SIG-M5 treated with dmso at 0.1 percent for 504 hours (cell line): ENCODE measurements around the gene PARVA.

ENCODE experiments used
- DNase-seq: peaks from one replicate; lab custom pipeline; 2025; ENCODE audit not compliant: unreplicated experiment; lab: John Stamatoyannopoulos, UW

Gene PARVA

DNA sequence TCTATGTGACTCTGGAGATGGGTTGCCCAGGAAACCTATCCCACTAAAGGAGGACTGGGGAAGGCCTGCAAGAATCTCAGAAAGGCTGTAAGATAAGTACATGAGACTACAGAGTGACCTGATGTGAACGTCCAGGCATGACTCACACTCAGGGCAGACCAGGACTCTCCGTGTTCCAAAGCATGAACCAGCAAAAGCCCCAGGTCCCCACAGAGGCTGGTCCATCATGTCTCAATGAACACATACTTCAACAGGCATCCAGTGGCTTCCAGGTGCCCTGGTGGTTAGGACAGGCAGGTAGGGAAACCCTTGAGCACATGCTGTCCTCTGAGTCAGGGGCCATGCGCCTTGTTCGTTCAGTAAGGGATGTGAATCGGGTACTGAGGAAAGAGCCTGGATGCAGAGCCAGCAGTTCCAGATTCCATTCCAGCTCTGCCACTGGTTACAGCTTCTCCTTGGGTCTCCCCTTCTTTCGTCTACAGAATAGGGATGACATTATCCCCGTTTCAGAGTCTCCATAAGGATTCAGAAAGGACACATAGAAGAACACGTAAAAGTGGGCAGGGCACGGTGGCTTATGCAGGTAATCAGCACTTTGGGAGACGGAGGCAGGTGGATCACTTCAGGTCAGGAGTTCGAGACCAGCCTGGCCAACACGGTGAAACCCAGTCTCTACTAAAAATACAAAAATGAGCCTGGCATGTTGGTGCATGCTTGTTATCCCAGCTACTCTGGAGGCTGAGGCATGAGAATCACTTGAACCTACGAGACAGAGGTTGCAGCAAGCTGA lies 167.8 kb downstream of the PARVA start:
- no peak for DNase-seq

DNA sequence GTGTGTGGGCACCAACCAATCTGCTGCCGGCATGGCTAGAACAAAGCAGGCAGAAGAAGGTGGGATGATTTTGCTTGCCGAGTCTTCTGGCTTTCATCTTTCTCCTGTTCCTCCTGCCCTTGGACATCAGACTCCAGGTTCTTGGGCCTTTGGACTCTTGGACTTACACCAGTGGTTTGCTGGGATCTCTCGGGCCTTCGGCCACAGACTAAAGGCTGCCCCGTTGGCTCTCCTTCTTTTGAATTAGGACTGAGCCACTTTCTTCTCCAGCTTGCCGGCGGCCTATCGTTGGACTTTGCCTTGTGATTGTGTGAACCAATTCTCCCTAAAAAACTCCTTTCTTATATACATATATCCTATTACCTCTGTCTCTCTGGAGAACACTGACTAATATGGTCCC lies 168.8 kb downstream of the PARVA start:
- DNase-seq = no peak

DNA sequence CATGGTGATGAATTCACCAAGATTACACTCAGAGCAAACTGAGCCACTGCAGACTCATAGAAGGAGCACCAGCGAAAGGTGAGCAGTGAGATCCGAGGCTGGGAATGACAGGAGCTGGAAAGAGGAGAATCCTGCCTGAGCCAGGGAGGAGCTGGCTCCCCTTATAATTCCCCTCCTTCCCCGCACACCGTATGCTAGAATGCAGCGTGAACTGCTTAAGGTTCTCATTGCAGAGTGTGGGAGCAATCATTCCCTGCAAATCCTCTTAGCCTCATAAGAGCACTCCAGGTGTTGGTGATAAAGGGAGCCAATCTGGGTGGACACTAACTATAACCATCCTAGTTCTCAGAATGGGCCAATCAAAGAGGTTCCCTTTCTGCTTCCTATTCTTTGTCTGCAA lies 169.3 kb downstream of the PARVA start:
- DNase-seq = no peak

DNA sequence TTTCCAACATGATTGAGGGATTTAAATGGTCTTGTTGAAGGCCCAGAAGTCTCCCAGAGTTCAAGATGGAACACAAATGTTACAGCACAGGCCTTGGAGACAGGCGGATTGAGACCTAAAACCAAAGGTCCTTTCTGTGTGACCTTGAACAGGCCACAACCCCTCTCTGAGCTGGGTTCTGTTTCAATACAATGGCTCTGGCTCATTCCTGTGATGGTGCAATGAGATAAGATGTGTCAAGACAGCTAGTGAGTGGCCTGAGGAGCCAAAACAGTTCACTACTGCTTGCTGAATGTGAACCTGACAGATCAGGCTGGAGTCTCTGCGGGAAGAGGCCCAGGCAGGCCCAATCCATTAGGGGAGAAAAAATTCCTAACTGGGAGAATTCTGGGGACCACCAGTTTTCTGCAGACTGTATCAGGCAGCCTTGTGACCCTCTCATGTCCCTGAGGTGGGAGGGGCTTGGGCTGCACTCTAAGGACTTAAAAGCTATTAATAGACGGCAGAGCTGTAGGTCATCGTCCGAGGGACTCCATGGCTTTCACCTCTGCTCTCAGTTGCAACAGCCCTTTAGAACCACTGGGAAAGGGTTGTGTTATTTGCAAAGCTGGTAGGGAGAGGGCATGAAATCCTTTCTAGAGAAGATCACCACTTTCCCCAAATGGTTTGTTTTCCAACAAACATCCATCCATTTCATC lies 170.7 kb downstream of the PARVA start:
- no peak for DNase-seq

DNA sequence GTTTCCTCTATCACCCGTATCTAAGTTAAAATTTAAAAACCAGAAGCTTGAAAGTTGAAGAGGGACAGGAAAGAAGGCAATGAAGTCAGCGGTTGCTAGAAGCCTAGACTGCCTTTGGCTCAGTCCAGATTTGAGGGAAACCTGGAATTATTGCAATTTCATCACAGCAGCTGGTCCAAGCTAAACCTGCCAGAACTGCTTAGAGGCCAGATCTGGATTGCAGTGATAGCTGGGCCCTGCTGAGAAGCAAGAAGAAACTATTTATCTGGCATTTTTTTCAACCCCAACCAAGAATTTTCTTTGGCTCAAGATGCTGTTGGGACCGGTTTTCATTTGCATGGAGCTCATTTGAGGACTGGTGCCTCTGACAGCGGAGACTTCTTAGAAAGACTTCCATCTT lies 175.3 kb downstream of the PARVA start:
- DNase-seq = no peak

DNA sequence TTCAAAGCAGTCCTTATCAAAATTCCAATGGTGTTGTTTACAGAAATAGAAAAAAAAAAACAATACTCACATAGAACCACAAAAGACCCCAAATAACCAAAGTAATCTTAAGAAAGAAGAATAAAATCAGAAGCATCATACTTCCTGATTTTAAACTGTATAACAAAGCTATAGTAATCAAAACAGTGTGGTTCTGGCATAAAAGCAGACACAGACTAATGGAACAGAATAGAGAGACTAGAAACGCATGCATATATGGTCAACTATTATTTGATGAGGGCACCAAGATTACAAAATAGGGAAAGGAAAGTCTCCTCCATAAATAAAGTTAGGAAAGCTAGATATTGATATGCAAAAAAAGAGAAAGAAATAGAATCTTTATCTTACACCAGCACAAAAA lies 176.8 kb downstream of the PARVA start:
- no peak for DNase-seq

DNA sequence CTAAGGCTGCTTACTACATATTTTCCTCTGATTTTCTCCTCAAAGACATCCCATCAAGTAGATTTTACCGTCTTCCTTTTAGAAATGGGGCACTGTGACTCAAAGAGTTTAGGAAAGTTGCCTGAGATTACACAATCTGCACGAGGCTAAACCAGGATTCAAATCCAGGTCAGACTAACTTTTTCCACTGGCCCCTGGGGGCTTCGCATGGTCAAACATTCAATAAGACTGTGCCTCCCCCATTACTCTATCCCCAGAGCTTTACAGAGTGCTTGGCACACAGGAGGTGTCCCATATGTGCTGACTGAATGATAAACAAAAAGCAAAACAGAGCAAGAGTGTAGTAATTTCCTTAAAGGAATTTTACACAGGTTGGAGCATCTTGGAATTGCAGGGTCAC lies 178.8 kb downstream of the PARVA start:
- DNase-seq = no peak

DNA sequence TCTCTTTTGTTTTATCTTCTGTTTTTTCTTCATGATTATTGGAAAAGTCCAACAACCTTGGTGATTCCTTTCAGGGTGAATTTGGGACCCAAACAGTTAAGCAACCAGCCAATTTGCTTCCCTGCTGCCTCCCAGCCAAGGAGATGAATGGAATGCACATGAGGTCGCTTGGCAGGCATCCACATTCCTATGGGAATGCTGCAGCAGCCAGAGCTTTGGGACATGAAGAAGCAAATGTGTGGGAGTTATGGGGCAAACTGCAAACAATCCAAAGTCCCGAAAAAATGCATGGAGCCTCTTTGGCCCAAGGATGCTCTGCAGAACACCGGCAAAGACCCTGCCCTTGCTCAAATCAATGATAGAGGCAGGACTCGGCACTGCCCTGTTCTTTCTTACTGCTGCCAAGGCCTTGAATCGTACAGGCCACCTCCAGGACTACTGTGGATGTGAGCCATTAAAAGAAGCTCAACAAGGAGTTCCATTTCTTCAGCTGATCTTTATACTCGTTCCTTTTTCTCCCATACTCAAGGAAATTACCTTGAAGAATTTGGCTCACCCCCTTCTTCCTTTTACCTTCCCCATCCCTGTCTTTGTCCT lies 179.5 kb downstream of the PARVA start:
- DNase-seq = no peak

DNA sequence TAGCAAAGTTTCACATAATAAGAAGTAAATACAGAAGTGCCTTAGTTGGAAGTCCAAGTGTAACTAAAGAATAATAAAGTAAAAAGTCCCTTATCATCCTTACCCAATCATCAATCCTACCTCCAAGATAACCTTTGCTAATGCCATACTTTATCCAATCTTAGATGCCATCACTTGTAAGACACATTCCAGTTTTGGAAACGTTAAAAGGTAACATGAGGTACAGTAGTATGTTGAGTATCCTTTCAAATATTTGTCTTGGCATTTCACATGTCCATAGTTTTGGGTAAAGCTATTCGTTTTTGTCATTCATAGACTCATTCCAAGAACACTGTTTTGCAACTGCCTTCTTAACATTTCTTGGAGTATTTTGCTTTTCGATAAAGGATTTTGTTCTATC lies 181.6 kb downstream of the PARVA start:
- DNase-seq = no peak

DNA sequence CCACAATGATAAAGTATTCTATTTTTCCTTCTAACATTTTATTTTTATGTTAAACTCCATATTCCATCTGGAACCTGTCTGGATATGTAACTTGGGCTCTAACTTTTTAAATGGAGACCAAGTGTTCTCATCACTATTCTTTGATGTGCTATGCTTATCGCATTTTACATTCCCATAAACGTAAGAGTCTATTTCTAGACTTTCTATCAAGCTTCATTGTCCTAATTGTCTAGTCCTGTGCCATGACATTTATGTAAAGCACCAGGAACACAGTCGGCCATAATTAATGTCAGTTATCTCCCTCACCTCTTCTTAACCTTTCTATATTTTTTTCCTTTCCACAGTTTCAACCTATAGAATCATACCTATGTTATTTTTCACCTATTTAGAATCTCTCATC lies 183.0 kb downstream of the PARVA start:
- DNase-seq = no peak

DNA sequence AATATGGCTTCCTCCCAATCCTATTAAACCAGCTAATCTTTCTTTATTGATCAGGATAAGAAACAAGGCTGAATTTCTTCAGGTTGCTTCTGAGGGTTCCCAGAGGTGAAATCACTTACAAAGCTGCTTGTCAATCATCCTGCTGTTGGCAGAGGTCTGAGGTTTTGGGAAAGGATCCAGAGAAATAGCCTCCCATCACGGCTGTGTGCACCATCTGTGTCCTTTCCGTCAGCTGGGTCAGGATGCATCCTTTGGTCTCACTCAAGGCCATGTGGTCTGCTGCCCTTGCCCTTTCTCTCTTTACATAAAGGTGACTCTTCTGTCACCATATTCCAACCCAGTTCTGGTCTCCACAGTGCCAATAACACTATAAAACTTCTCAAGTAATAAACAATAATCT lies 183.5 kb downstream of the PARVA start:
- DNase-seq = no peak

DNA sequence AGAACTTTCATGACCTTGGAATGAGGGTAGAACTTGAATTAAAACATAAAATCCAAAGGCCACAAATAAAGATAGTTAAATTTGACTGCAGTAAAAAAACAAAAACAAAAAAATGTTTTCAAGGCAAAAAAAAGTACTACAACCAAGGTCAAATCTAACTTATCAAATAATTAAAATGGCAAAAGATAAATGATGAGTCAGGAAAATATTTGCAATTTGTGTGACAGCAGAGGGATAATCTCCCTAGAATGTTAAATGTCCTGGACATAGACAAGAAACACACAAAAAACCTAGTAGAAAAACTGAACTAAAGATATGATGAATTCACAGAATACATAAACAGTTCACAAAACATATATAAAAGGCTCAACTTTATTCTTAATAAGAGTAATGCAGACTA lies 186.6 kb downstream of the PARVA start:
- no peak for DNase-seq

DNA sequence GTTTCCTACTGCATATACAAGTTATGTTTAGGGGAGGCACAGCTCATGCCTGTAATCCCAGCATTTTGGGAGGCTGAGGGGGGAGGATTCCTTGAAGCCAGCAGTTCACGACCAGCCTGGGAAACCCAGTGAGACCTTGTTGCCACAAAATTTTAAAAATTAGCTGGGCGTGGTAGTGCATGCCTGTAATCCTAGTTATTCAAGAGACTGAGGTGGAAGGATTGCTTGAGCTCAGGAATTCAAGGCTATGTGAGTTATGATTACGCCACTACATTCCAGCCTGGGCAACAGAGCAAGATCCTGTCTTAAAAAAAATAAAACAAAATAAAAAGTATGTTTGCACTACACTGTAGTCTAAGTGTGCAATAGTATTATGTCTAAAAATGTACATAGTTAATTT lies 188.0 kb downstream of the PARVA start:
- no peak for DNase-seq

DNA sequence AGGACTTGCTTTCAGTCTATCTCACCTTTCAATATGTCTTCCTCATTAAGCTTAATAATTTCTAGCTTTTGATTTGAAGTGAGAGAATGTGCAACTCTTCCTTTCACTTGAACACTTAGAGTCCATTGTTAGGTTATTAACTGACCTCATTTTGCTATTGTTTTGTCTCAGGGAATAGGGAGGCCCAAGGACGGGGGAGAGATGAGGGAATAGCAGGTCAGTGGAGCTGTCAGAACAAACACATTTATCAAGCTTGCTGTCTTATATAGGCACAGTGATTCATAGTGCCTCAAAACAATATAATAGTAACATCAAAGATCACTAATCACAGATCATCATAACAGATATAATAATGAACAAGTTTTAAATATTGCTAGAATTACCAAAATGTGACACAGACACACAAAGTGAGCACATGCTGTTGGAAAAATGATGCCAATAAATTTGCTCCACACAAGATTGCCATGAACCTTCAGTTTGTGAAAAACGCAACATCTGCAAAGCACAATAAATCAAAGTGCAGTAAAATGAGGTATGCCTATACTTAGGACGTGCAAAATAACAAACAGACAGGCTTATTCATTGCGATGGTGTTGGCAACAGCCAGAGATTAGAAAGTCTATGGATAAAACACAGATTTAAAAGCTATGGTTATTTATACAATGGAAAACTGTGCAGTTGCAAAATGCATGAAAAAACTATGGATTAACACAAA lies 190.5 kb downstream of the PARVA start:
- DNase-seq = no peak

DNA sequence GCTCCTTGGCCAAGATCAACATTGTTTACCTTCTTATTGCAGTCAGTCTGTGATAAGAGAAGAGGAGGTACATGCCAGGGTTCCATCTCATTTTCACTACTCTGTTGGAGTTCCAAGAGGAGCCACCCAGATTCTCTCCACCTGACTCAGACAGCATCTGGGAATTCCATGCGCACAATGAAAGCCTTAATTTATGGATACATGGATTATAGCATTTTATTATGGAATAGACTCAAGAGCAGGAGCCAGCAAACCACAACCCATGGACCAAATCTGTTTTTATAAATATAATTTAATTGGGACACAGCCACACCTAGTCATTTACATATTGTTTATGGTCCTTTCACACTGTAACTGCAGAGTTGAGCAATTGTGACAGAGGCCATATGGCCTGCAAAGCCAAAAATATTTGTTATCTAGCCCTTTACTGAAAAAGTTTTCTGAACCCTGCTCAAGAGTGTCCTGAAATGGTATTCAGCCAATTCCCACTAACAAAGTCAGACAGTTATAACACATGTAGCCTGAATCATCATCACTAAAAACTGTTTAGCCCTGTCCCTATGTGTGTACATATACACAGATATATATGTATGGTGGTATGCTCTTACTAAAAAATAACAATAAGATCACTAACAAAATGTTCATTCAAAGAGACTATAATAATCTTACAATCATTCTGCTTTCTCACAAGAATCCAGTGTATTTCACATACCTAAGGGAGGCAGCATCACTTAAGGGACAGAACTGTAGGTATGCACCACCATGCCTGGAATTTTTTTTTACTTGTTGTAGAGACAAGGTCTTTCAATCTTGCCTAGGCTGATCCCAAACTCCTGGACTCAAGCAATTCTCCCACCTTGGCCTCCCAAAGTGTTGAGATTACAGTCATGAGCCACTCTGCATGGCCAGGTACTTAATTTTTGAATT lies 192.4 kb downstream of the PARVA start:
- DNase-seq = no peak

DNA sequence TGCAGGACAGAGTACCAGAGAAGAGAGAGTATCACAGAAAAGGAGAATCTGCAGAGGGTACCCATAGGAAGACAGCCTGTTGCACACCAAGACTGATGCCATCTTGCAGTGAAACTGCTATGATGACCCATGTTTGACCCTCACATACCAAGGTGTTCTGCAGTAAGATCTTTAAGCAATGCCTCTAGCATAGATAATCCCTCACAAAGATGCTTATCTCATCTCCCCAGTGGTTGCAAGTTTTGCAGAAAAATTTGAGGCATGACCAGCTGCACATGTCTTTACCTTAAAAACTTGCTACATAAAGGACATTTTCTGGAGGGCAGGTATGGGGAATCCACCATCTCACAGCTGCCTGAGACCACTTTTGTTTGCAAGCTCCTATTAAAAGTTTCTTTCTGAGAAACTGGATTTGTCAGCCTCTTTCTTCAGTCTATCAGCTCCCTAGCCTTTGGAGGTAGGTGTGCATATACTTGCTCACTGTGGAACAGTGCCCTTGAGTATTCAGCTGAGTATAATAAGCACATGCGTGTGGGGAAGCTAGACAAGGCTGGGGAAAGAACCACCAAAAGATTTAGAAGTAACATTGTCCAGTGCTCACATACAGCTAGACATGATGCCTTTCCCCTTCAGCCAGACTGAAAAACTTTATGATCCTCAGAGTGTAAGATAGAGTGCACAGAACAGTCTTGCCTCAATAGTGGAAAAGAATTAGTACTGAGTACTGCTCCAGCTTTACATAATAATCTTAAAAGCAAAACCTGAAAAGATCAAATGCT lies 196.5 kb downstream of the PARVA start:
- no peak for DNase-seq

DNA sequence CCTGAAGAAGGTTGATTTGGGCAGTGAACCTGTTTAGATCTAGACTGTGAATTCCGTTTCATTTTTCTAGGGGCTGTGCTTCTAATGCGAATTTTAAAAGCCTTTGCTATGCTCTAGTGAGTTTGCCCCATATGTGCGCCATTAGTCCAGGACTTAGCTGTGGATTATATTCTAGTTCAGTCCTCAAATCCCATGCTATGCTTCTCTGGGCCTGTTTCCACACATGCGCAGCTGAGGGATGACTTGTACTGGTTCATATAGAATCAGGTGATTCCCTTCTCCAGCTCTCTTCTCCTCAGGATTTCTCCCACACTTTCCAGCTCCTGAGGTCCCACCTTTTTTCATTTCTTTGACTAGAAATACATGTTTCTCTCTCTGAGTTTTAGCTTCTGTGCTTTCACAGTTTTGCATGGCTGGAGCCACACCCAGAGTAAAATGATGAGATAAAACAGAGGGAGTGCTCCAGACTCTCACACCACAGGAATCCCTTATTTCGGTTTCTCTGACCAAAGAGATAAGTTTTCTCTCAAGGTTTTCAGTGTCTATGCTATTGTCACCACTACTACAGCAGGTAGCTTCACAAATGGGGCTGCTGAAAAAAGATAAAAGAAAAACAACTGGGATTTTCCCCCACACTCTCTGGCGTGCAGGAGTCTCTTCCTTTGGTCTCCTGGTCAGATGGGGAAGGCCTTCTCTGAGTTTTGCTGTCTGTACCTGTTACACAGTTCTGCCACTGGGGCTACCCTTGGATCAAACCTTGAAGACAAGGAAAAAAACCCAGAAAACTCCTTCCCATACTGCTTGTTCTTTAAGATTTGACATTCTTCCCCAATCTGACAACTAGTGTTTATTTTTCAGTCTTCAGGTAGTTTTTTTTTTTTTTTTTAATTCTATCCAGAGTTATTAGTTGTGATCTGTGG lies 200.6 kb downstream of the PARVA start:
- no peak for DNase-seq

DNA sequence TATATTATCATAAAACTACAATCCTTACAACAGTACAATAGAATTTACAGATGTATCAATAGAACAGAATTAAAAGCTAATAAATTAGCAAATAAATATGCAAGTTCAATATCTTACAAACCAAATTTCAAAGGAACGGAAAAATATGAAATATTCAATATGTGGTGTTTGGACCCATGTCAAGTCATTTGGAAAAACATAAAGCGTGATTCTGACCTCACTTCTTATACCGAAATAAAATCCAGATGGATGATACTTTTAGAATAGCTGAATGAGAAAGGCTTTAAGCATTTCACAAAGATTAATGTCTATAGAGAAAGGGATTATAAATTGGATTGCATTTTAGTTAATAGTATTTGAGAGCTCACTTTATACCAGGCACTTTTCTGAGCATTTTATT lies 204.0 kb downstream of the PARVA start:
- DNase-seq = no peak

DNA sequence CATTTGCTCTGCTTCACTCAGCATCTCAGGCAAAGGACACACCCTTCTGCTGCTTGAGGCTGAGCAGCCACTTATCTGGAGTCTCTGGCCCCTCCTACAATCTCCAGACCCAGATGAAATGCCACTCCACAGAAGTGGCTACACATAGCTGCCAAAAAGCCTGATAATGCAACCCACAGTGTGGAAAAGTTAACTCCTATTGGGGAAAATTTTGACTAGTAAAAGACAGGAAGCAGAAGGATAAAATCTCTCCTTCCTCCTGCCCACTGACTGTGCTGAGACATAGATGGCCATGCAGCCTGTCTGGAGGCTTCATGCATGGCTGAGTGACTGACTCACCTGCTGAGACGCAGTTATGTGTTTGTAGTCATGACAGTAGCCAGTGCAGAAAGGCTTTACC lies 204.6 kb downstream of the PARVA start:
- DNase-seq = no peak
